Upper lobe of left lung (tissue), 4 donors: ENCODE measurements around the gene VEGFC.

ENCODE experiments used
- CTCF ChIP-seq, 6 experiments: fragments of 450-650 bp in 4 of 6; fragments of 200-600 bp in 2 of 6; sonication (generic) in 2 of 6; IDR thresholded peaks; one replicate each; pipeline ENCODE4 v1.5.1; 2016 to 2019; ENCODE audit warnings: antibody characterized with exemption in 6 of 6
- EP300 ChIP-seq, 4 donors: sonication (generic); formaldehyde crosslinking; IDR thresholded peaks; one replicate each; pipeline ENCODE4 v1.5.1; 2017; ENCODE audit warnings: antibody characterized with exemption in 4 of 4, control low read depth in 2 of 4
- POLR2A ChIP-seq, 4 donors: fragments of 450-650 bp; IDR thresholded peaks; one replicate each; pipeline ENCODE4 v1.5.1; 2016 to 2017; ENCODE audit warnings: antibody characterized with exemption in 4 of 4, mild to moderate bottlenecking in 2 of 4
- POLR2AphosphoS5 ChIP-seq, 2 donors: sonication (generic); formaldehyde crosslinking; IDR thresholded peaks; one replicate each; pipeline ENCODE4 v1.5.1; 2017; ENCODE audit warnings: antibody characterized with exemption in 2 of 2

- TF ChIP-seq CTCF (IDR thresholded peaks at IDR 0.05) = no peak
- TF ChIP-seq POLR2AphosphoS5 (IDR thresholded peaks at IDR 0.05) = no peak
- no peak for TF ChIP-seq EP300 (IDR thresholded peaks at IDR 0.05)
- no peak for TF ChIP-seq POLR2A (IDR thresholded peaks at IDR 0.05)
These were observed 5.8 kb upstream of the VEGFC start for GRCh38 chr4:176798540-176798939.
